GM12873 (cell line): Measurements from ENCODE around the gene SDHAF2.

Source experiments
- CTCF ChIP-seq: IDR thresholded peaks from 2 replicates; pipeline ENCODE4 v1.5.1; 2012; ENCODE audit warnings: low read depth, mild to moderate bottlenecking, moderate library complexity, low read length, control low read depth; ENCODE audit not compliant: insufficient read depth; ENCODE audit errors: missing control alignments

The SDHAF2 gene

GRCh38 chr11:61468002-61468401, 38.1 kb downstream of the SDHAF2 start:
- no peak for TF ChIP-seq CTCF

GRCh38 chr11:61472282-61472681, 42.4 kb downstream of the SDHAF2 start:
- TF ChIP-seq CTCF, result no peak

GRCh38 chr11:61472868-61473267, 42.9 kb downstream of the SDHAF2 start:
- TF ChIP-seq CTCF, result no peak

GRCh38 chr11:61473370-61474012, 43.6 kb downstream of the SDHAF2 start:
- TF ChIP-seq CTCF, result no peak

- TF ChIP-seq CTCF, result no peak
Measured at GRCh38 chr11:61474013-61474643, 44.2 kb downstream of the SDHAF2 start.

- TF ChIP-seq CTCF, result no peak
Measured at GRCh38 chr11:61475433-61475832, 45.5 kb downstream of the SDHAF2 start.

GRCh38 chr11:61476371-61476770, 46.4 kb downstream of the SDHAF2 start:
- no peak for TF ChIP-seq CTCF
